ENCODE results near the gene IRF7.

IRF7 gene

GRCh38 chr11:610146-610801, 5.5 kb downstream of the IRF7 start:
- Histone ChIP-seq H3K9me2 (replicated peaks; ENCODE audit: insufficient read depth, low read length) (no peaks in the 10 kb centered on the region), H4K20me1 (ENCODE audit: insufficient read depth, low read length) (no peaks in the 10 kb centered on the region), H3K9me3 (replicated peaks; ENCODE audit: insufficient read depth, low read length) (no peaks in the 10 kb centered on the region), H3K4me2 (ENCODE audit: low read depth, low read length) (no peak overlapping the region), H3K9ac (ENCODE audit: low read length) (no peak overlapping the region), H2AFZ (ENCODE audit: low read length) (no peak overlapping the region), H3K27me3 (replicated peaks; ENCODE audit: insufficient read depth, low read length) (no peaks in the 10 kb centered on the region), H3K36me3 (replicated peaks; ENCODE audit: insufficient read depth, low read length) (peaks cover 7% of the 10 kb centered on the region; the same call in 1 of the 2 replicates), H3K4me1 (ENCODE audit: low read length) (0 out of 2 replicates have a peak, but pooled peaks cover 8% of the 10 kb centered on the region), H3F3A (ENCODE audit: insufficient read depth, low read length) (peaks cover 4% of the 10 kb centered on the region; the same call in 1 of the 2 replicates), H3K27ac (ENCODE audit: low read length) (no peak overlapping the region), H3K4me3 (ENCODE audit: low read length) (no peak overlapping the region), H3K79me2 (ENCODE audit: low read length) (peaks cover 20% of the 10 kb centered on the region; the same call in 1 of the 2 replicates)
- DNase-seq, result no peak
- TF ChIP-seq, protein P1, sequence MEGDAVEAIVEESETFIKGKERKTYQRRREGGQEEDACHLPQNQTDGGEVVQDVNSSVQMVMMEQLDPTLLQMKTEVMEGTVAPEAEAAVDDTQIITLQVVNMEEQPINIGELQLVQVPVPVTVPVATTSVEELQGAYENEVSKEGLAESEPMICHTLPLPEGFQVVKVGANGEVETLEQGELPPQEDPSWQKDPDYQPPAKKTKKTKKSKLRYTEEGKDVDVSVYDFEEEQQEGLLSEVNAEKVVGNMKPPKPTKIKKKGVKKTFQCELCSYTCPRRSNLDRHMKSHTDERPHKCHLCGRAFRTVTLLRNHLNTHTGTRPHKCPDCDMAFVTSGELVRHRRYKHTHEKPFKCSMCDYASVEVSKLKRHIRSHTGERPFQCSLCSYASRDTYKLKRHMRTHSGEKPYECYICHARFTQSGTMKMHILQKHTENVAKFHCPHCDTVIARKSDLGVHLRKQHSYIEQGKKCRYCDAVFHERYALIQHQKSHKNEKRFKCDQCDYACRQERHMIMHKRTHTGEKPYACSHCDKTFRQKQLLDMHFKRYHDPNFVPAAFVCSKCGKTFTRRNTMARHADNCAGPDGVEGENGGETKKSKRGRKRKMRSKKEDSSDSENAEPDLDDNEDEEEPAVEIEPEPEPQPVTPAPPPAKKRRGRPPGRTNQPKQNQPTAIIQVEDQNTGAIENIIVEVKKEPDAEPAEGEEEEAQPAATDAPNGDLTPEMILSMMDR (IDR thresholded peaks at IDR 0.05; ENCODE audit: low read length), result no peak
- no peak for TF ChIP-seq EZH2phosphoT487 (IDR thresholded peaks at IDR 0.05; ENCODE audit: low read length)
- TF ChIP-seq EZH2 (optimal IDR thresholded peaks at IDR 0.05; ENCODE audit: low read depth, low read length), result no peak

DNA sequence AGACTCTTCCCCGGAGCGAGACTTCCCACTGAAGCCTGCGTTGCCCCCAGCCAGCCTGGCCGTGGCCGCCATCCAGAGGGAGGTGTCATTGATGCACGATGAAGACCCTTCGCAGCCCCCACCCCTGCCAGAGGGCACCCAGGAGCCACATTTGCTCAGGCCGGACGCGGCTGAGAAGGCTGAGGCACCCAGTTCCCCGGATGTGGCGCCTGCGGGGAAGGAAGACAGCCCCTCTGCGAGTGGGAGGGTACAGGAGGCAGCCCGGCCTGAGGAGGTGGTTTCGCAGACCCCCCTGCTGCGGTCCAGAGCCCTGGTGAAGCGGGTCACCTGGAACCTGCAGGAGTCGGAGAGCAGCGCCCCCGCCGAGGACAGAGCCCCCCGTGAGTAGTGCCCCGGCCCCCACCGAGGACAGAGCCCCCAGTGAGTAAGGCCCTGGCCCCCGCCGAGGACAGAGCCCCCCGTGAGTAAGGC, 6.4 kb downstream of the IRF7 start:
- H2AFZ ChIP-seq (ENCODE audit: low read length), result no peak overlapping the region
- H3K36me3 ChIP-seq (replicated peaks; ENCODE audit: insufficient read depth, low read length), result peaks cover 7% of the 10 kb centered on the region; the same call in 1 of the 2 replicates
- no peak overlapping the region for H3K4me3 ChIP-seq (ENCODE audit: low read length)
- no peak overlapping the region for H3K4me2 ChIP-seq (ENCODE audit: low read depth, low read length)
- no peaks in the 10 kb centered on the region for H3F3A ChIP-seq (ENCODE audit: insufficient read depth, low read length)
- no peaks in the 10 kb centered on the region for H3K9me2 ChIP-seq (replicated peaks; ENCODE audit: insufficient read depth, low read length)
- no peaks in the 10 kb centered on the region for H3K9me3 ChIP-seq (replicated peaks; ENCODE audit: insufficient read depth, low read length)
- H3K79me2 ChIP-seq (ENCODE audit: low read length), result peaks cover 20% of the 10 kb centered on the region; the same call in 1 of the 2 replicates
- no peaks in the 10 kb centered on the region for H3K4me1 ChIP-seq (ENCODE audit: low read length)
- H3K9ac ChIP-seq (ENCODE audit: low read length), result no peak overlapping the region
- no peak for TF ChIP-seq EZH2 (optimal IDR thresholded peaks at IDR 0.05; ENCODE audit: low read depth, low read length)
- TF ChIP-seq, protein P1 (IDR thresholded peaks at IDR 0.05; ENCODE audit: low read length), result no peak
- no peak overlapping the region for H3K27ac ChIP-seq (ENCODE audit: low read length)
- DNase-seq, result no peak
- H4K20me1 ChIP-seq (ENCODE audit: insufficient read depth, low read length), result no peaks in the 10 kb centered on the region
- no peaks in the 10 kb centered on the region for H3K27me3 ChIP-seq (replicated peaks; ENCODE audit: insufficient read depth, low read length)

DNA sequence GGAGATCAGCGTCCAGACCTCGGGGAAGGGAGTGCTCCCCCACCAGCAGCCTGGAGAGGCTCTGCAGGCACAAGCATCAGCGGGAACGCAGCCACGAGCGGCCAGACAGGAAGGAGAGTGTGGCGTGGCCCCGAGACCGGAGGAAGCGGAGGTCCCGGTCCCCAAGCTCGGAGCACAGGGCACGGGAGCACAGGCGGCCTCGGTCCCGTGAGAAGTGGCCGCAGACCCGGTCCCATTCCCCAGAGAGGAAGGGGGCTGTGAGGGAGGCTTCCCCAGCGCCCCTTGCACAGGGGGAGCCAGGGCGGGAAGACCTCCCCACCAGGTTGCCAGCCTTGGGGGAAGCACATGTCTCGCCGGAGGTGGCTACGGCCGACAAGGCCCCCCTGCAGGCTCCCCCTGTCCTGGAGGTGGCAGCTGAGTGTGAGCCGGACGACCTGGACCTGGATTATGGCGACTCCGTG, 6.9 kb downstream of the IRF7 start:
- Histone ChIP-seq H3K79me2 (ENCODE audit: low read length) (peaks cover 25% of the 10 kb centered on the region; the same call in 1 of the 2 replicates), H3K4me2 (ENCODE audit: low read depth, low read length) (no peak overlapping the region), H3K9me3 (replicated peaks; ENCODE audit: insufficient read depth, low read length) (no peaks in the 10 kb centered on the region), H3K9me2 (replicated peaks; ENCODE audit: insufficient read depth, low read length) (no peaks in the 10 kb centered on the region), H3K4me1 (ENCODE audit: low read length) (no peaks in the 10 kb centered on the region), H3K27ac (ENCODE audit: low read length) (no peak overlapping the region), H3F3A (ENCODE audit: insufficient read depth, low read length) (no peaks in the 10 kb centered on the region), H3K9ac (ENCODE audit: low read length) (no peak overlapping the region), H2AFZ (ENCODE audit: low read length) (no peak overlapping the region), H4K20me1 (ENCODE audit: insufficient read depth, low read length) (no peaks in the 10 kb centered on the region), H3K27me3 (replicated peaks; ENCODE audit: insufficient read depth, low read length) (no peaks in the 10 kb centered on the region), H3K4me3 (ENCODE audit: low read length) (no peak overlapping the region), H3K36me3 (replicated peaks; ENCODE audit: insufficient read depth, low read length) (peaks cover 12% of the 10 kb centered on the region)
- TF ChIP-seq EZH2phosphoT487 (IDR thresholded peaks at IDR 0.05; ENCODE audit: low read length) (no peak), EZH2 (optimal IDR thresholded peaks at IDR 0.05; ENCODE audit: low read depth, low read length) (no peak)
- TF ChIP-seq, protein P1 (IDR thresholded peaks at IDR 0.05; ENCODE audit: low read length), result no peak
- DNase-seq, result no peak
